BLaER1 treated with 17β-estradiol and CSF1 and Interleukin-3, amounts not matched to agents 10 nM and 100 nM (cell line): ENCODE data around the gene TGFBR3L.

ENCODE experiments used
- H3K27ac ChIP-seq, 11 experiments: shearing (Covaris generic); formaldehyde crosslinking; 2 replicates each; pipeline ENCODE4 v1.8.1; 2022
- H3K27me3 ChIP-seq, 11 experiments: shearing (Covaris generic); formaldehyde crosslinking; 2 replicates each; pipeline ENCODE4 v1.8.1; 2022
- H3K36me3 ChIP-seq, 11 experiments: shearing (Covaris generic); formaldehyde crosslinking; 2 replicates each; pipeline ENCODE4 v1.8.1; 2022
- H3K4me1 ChIP-seq, 10 experiments: shearing (Covaris generic); formaldehyde crosslinking; 2 replicates each; pipeline ENCODE4 v1.8.1; 2022
- H3K4me2 ChIP-seq, 11 experiments: shearing (Covaris generic); formaldehyde crosslinking; 2 replicates each; pipeline ENCODE4 v1.8.1; 2022
- H3K4me3 ChIP-seq, 10 experiments: shearing (Covaris generic); formaldehyde crosslinking; 2 replicates each; pipeline ENCODE4 v1.8.1; 2022
- H3K9ac ChIP-seq, 11 experiments: shearing (Covaris generic); formaldehyde crosslinking; 2 replicates each; pipeline ENCODE4 v1.8.1; 2022
- H3K9me3 ChIP-seq, 11 experiments: shearing (Covaris generic); formaldehyde crosslinking; replicated peaks in 1 of 11; 2 replicates each; pipeline ENCODE4 v1.8.1; 2022
- H4K20me1 ChIP-seq, 11 experiments: shearing (Covaris generic); formaldehyde crosslinking; 2 replicates each; pipeline ENCODE4 v1.8.1; 2022
- Cebpa-rat ChIP-seq, 11 experiments: shearing (Covaris generic); IDR thresholded peaks; 2 replicates each; pipeline ENCODE4 v1.8.1; 2022

Gene TGFBR3L

GRCh38 chr19:7899751-7900378, 14.8 kb upstream of the TGFBR3L start:
- no peak overlapping the region for H3K27ac ChIP-seq
- H3K36me3 ChIP-seq: 0 out of 22 replicates have a peak, but pooled peaks cover 0 to 3% (median 0%) of the 10 kb centered on the region in 11 experiments
- no peak overlapping the region for H3K9ac ChIP-seq
- peaks cover 6 to 9% (median 8%) of the 10 kb centered on the region in 11 experiments for H4K20me1 ChIP-seq
- H3K9me3 ChIP-seq: no peaks in the 10 kb centered on the region
- H3K27me3 ChIP-seq: no peaks in the 10 kb centered on the region
- H3K4me2 ChIP-seq: no peak overlapping the region
- peaks cover 15 to 30% (median 19%) of the 10 kb centered on the region in 10 experiments for H3K4me1 ChIP-seq
- no peak overlapping the region for H3K4me3 ChIP-seq
- TF ChIP-seq Cebpa-rat (IDR thresholded peaks at IDR 0.05): no peak

GRCh38 chr19:7900401-7900870, 14.2 kb upstream of the TGFBR3L start:
- Histone ChIP-seq H3K27me3 (no peaks in the 10 kb centered on the region), H3K4me1 (peaks cover 20 to 33% (median 24%) of the 10 kb centered on the region in 10 experiments), H4K20me1 (peaks cover 12 to 15% (median 14%) of the 10 kb centered on the region in 11 experiments), H3K4me2 (no peak overlapping the region), H3K27ac (no peak overlapping the region), H3K36me3 (peaks cover 0 to 9% (median 3%) of the 10 kb centered on the region in 11 experiments; a peak in 7 of 22 replicates), H3K4me3 (no peak overlapping the region), H3K9ac (no peak overlapping the region), H3K9me3 (no peaks in the 10 kb centered on the region)
- TF ChIP-seq Cebpa-rat (IDR thresholded peaks at IDR 0.05): no peak

- H4K20me1 ChIP-seq: peaks cover 17 to 20% (median 19%) of the 10 kb centered on the region in 11 experiments
- H3K9ac ChIP-seq: no peak overlapping the region; a peak in 1 of 22 replicates
- no peak overlapping the region for H3K4me3 ChIP-seq
- no peak overlapping the region for H3K27ac ChIP-seq
- no peak overlapping the region for H3K4me2 ChIP-seq
- H3K9me3 ChIP-seq: no peaks in the 10 kb centered on the region
- no peak for TF ChIP-seq Cebpa-rat (IDR thresholded peaks at IDR 0.05)
- peaks cover 0 to 14% (median 5%) of the 10 kb centered on the region in 11 experiments; a peak in 13 of 22 replicates for H3K36me3 ChIP-seq
- peaks cover 25 to 38% (median 29%) of the 10 kb centered on the region in 10 experiments for H3K4me1 ChIP-seq
- no peaks in the 10 kb centered on the region for H3K27me3 ChIP-seq
Observed at GRCh38 chr19:7900931-7901330, 13.7 kb upstream of the TGFBR3L start.

- H3K9me3 ChIP-seq: no peaks in the 10 kb centered on the region
- H3K27ac ChIP-seq: no peak overlapping the region
- H3K27me3 ChIP-seq: no peaks in the 10 kb centered on the region
- peaks cover 0 to 18% (median 8%) of the 10 kb centered on the region in 11 experiments; a peak in 14 of 22 replicates for H3K36me3 ChIP-seq
- no peak overlapping the region for H3K4me3 ChIP-seq
- no peak overlapping the region for H3K4me2 ChIP-seq
- H3K4me1 ChIP-seq: peaks cover 29 to 42% (median 33%) of the 10 kb centered on the region in 10 experiments
- H3K9ac ChIP-seq: no peak overlapping the region; a peak in 1 of 22 replicates
- no peak for TF ChIP-seq Cebpa-rat (IDR thresholded peaks at IDR 0.05)
- H4K20me1 ChIP-seq: peaks cover 21 to 24% (median 23%) of the 10 kb centered on the region in 11 experiments
Observed at GRCh38 chr19:7901337-7901736, 13.3 kb upstream of the TGFBR3L start.

GRCh38 chr19:7902796-7903243, 11.8 kb upstream of the TGFBR3L start:
- peak overlapping the region; percentile 57 to 90 (median 85) for H3K27ac ChIP-seq
- peaks cover 36 to 38% (median 38%) of the 10 kb centered on the region in 11 experiments for H4K20me1 ChIP-seq
- H3K4me2 ChIP-seq: peak overlapping the region; percentile 94 to 99 (median 97)
- peak overlapping the region; percentile 61 to 95 (median 74) for H3K4me3 ChIP-seq
- no peaks in the 10 kb centered on the region for H3K9me3 ChIP-seq
- no peak for TF ChIP-seq Cebpa-rat (IDR thresholded peaks at IDR 0.05)
- H3K9ac ChIP-seq: peak overlapping the region; percentile 79 to 90 (median 86)
- no peaks in the 10 kb centered on the region for H3K27me3 ChIP-seq
- peaks cover 44 to 57% (median 48%) of the 10 kb centered on the region in 10 experiments for H3K4me1 ChIP-seq
- peaks cover 0 to 21% (median 12%) of the 10 kb centered on the region in 11 experiments; a peak in 14 of 22 replicates for H3K36me3 ChIP-seq

GRCh38 chr19:7903244-7904073, 11.2 kb upstream of the TGFBR3L start, which contains the start of gene MAP2K7:
TSS of gene MAP2K7 (plus strand) at chr19:7903877. CDS start at chr19:7903945, 68 bp downstream.
- Histone ChIP-seq H3K4me2 (peak within 1 kb of the TSS; percentile 97 to 100 (median 99)), H3K27ac (peak within 1 kb of the TSS; percentile 77 to 90 (median 85)), H3K36me3 (peaks cover 0 to 21% (median 13%) of the 10 kb centered on the region in 11 experiments; a peak in 14 of 22 replicates), H3K27me3 (no peaks in the 10 kb centered on the region), H3K4me1 (peaks cover 47 to 64% (median 55%) of the 10 kb centered on the region in 10 experiments), H3K9me3 (no peaks in the 10 kb centered on the region), H3K4me3 (peak within 1 kb of the TSS; percentile 75 to 97 (median 90)), H4K20me1 (peaks cover 42 to 45% (median 44%) of the 10 kb centered on the region in 11 experiments), H3K9ac (peak within 1 kb of the TSS; percentile 79 to 92 (median 87))
- no peak for TF ChIP-seq Cebpa-rat (IDR thresholded peaks at IDR 0.05)

- H3K9ac ChIP-seq: peak overlapping the region; percentile 79 to 92 (median 87)
- no peaks in the 10 kb centered on the region for H3K9me3 ChIP-seq
- no peaks in the 10 kb centered on the region for H3K27me3 ChIP-seq
- H3K4me3 ChIP-seq: peak overlapping the region; percentile 75 to 97 (median 90)
- H3K27ac ChIP-seq: peak overlapping the region; percentile 69 to 90 (median 83)
- H4K20me1 ChIP-seq: peaks cover 51 to 54% (median 53%) of the 10 kb centered on the region in 11 experiments
- H3K4me2 ChIP-seq: peak overlapping the region; percentile 90 to 100 (median 99)
- H3K36me3 ChIP-seq: peaks cover 3 to 29% (median 17%) of the 10 kb centered on the region in 11 experiments; a peak in 17 of 22 replicates
- H3K4me1 ChIP-seq: peaks cover 47 to 73% (median 63%) of the 10 kb centered on the region in 10 experiments
- TF ChIP-seq Cebpa-rat (IDR thresholded peaks at IDR 0.05): no peak
Observed at GRCh38 chr19:7904074-7905020, 10.3 kb upstream of the TGFBR3L start.

GRCh38 chr19:7905268-7905667, 9.4 kb upstream of the TGFBR3L start:
- Histone ChIP-seq H3K27ac (peak overlapping the region in 1 of 11 experiments; percentile 83; a peak in 3 of 22 replicates), H3K9me3 (no peaks in the 10 kb centered on the region), H3K27me3 (no peaks in the 10 kb centered on the region), H4K20me1 (peaks cover 60 to 63% (median 63%) of the 10 kb centered on the region in 11 experiments), H3K4me3 (peak overlapping the region; percentile 75 to 97 (median 90); a peak in 17 of 20 replicates), H3K36me3 (peaks cover 9 to 37% (median 22%) of the 10 kb centered on the region in 11 experiments), H3K9ac (peak overlapping the region; percentile 79 to 92 (median 87); a peak in 20 of 22 replicates), H3K4me2 (peak overlapping the region; percentile 90 to 100 (median 99)), H3K4me1 (peaks cover 47 to 75% (median 73%) of the 10 kb centered on the region in 10 experiments)
- TF ChIP-seq Cebpa-rat (IDR thresholded peaks at IDR 0.05): no peak
